NT2/D1 (cell line): ENCODE measurements around the gene SLC44A2.

Experiments
- DNase-seq: peaks from one replicate; pipeline ENCODE4 v3.0.0-alpha.2; 2011; ENCODE audit warnings: low read depth, low spot score
- H3K27me3 ChIP-seq: 2 replicates; pipeline ENCODE4 v1.6.0; 2011; ENCODE audit warnings: mild to moderate bottlenecking; ENCODE audit not compliant: insufficient read length, insufficient read depth
- H3K36me3 ChIP-seq: 2 replicates; pipeline ENCODE4 v1.6.1; 2011; ENCODE audit warnings: mild to moderate bottlenecking, low read length, mixed read lengths; ENCODE audit not compliant: insufficient read depth, insufficient read length
- H3K4me1 ChIP-seq: 2 replicates; pipeline ENCODE4 v1.5.1; 2011; ENCODE audit not compliant: insufficient read depth, insufficient read length
- H3K4me3 ChIP-seq: 2 replicates; pipeline ENCODE4 v1.5.1; 2011; ENCODE audit warnings: low read depth; ENCODE audit not compliant: insufficient read length
- H3K9ac ChIP-seq: 2 replicates; pipeline ENCODE4 v1.6.0; 2011; ENCODE audit warnings: low read depth; ENCODE audit not compliant: insufficient read length
- H3K9me3 ChIP-seq: 2 replicates; pipeline ENCODE4 v1.5.1; 2011; ENCODE audit warnings: mild to moderate bottlenecking, low read length; ENCODE audit not compliant: insufficient read depth
- SUZ12 ChIP-seq: IDR thresholded peaks from 2 replicates; pipeline ENCODE4 v1.6.1; 2011; ENCODE audit not compliant: insufficient read length, insufficient read depth; ENCODE audit errors: extremely low read depth
- YY1 ChIP-seq: IDR thresholded peaks from 2 replicates; pipeline ENCODE4 v1.6.1; 2011; ENCODE audit not compliant: insufficient read length, insufficient read depth
- ZNF274 ChIP-seq: IDR thresholded peaks from 2 replicates; pipeline ENCODE4 v1.6.1; 2011; ENCODE audit warnings: mild to moderate bottlenecking, low read depth, low read length

SLC44A2 gene

GRCh38 chr19:10691178-10691881, 66.0 kb downstream of the SLC44A2 start:
- DNase-seq, result no peak
- Histone ChIP-seq H3K4me1 (peaks cover 18% of the 10 kb centered on the region), H3K4me3 (no peak overlapping the region), H3K9ac (no peak overlapping the region), H3K9me3 (no peaks in the 10 kb centered on the region), H3K36me3 (peaks cover 66% of the 10 kb centered on the region), H3K27me3 (no peaks in the 10 kb centered on the region)
- TF ChIP-seq SUZ12 (no peak), YY1 (no peak), ZNF274 (no peak)

GRCh38 chr19:10691883-10692282, 66.5 kb downstream of the SLC44A2 start:
- TF ChIP-seq YY1 (no peak), ZNF274 (no peak), SUZ12 (no peak)
- H3K9ac ChIP-seq, result no peak overlapping the region
- no peaks in the 10 kb centered on the region for H3K9me3 ChIP-seq
- H3K4me3 ChIP-seq, result no peak overlapping the region
- H3K4me1 ChIP-seq, result peaks cover 16% of the 10 kb centered on the region
- no peaks in the 10 kb centered on the region for H3K27me3 ChIP-seq
- peaks cover 61% of the 10 kb centered on the region for H3K36me3 ChIP-seq
- DNase-seq, result no peak

DNA sequence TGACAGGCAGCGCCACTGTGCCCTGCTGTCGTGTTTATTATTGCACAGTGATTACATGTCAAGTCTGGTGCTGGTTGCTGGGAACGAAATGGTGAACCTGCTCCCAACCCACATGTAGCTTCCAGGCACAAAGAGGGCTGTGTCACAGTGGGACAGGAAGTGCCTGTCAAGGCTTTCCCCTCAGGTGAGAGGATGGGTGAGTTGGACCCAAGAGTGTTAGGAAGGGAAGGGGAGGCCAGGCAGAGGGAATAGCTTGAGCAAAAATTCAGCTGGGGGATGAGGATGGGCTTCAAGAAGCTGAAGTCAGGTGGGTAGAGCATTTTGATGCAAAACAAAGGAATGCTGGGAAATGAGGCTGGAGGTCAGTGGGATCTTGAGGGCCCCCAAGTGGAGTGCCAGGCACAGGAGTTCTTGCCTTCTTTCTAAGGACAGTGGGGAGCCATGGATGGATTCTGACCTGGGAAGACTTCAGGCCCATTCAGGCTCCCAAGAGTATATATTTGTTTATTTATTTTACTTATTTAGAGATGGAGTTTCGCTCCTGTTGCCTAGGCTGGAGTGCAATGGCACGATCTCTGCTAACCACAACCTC, 67.4 kb downstream of the SLC44A2 start:
- Histone ChIP-seq H3K9ac (no peak overlapping the region), H3K9me3 (no peaks in the 10 kb centered on the region), H3K4me3 (no peak overlapping the region), H3K36me3 (peaks cover 52% of the 10 kb centered on the region), H3K27me3 (no peaks in the 10 kb centered on the region), H3K4me1 (peaks cover 16% of the 10 kb centered on the region)
- no peak for TF ChIP-seq ZNF274
- no peak for TF ChIP-seq SUZ12
- no peak for TF ChIP-seq YY1
- no peak for DNase-seq
